Measurements from ENCODE around the gene TMEM41B.
"Not testable (repeated sequence)": the region's sequence is repeated elsewhere in the genome, so short reads cannot be mapped to it uniquely, and the experiment has no call there.

- not testable (repeated sequence) for TF ChIP-seq POLR2A (IDR thresholded peaks at IDR 0.05; ENCODE audit: low read length); GATA1 (IDR thresholded peaks at IDR 0.05; ENCODE audit: low read depth, low read length)
These were observed 78.2 kb downstream of the TMEM41B start for GRCh38 chr11:9236242-9236641.

All from erythroblast (primary cell).